CD8-positive, alpha-beta memory T cell (primary cell): Measurements from ENCODE around the gene BCORL1. TPM values are rescaled to one million over a fixed set of nuclear protein-coding genes. Genes with fewer than 3 reads are reported as not detected.
A peak's percentile ranks its signal among the peaks of the same experiment; 100 is the strongest.

Source experiments
- CTCF ChIA-PET: fragments of 350-600 bp; sonication (Branson Sonifier 250); formaldehyde crosslinking; loops from one replicate; lab custom pipeline; 2021; ENCODE audit warnings: antibody characterized with exemption; lab: Charles Lee
- POLR2A ChIA-PET: fragments of 350-600 bp; sonication (Branson Sonifier 250); formaldehyde crosslinking; loops from one replicate; lab custom pipeline; 2021; ENCODE audit warnings: antibody characterized with exemption; lab: Charles Lee
- DNase-seq, 5 donors: peaks; one replicate each; pipeline versions ENCODE4 v3.0.0 to v3.0.0-alpha.2; 2020 to 2022; ENCODE audit warnings: mixed read lengths in 1 of 5
- H3K27ac ChIP-seq: one replicate; pipeline ENCODE4 v1.7.0; 2013; ENCODE audit warnings: low read depth, mild to moderate bottlenecking, low read length, moderate library complexity
- H3K27me3 ChIP-seq: 2 replicates; pipeline ENCODE4 v1.7.0; 2013; ENCODE audit warnings: low read length, mild to moderate bottlenecking; ENCODE audit not compliant: insufficient read depth, poor library complexity, severe bottlenecking
- H3K36me3 ChIP-seq: 2 replicates; pipeline ENCODE4 v1.7.0; 2013; ENCODE audit warnings: mild to moderate bottlenecking, low read length, moderate library complexity; ENCODE audit not compliant: insufficient read depth
- H3K4me1 ChIP-seq: 2 replicates; pipeline ENCODE4 v1.7.0; 2013; ENCODE audit warnings: mild to moderate bottlenecking, low read length, moderate library complexity; ENCODE audit not compliant: insufficient read depth
- H3K4me3 ChIP-seq: 2 replicates; pipeline ENCODE4 v1.7.0; 2013; ENCODE audit warnings: mild to moderate bottlenecking, low read length
- H3K9me3 ChIP-seq: 2 replicates; pipeline ENCODE4 v1.7.0; 2013; ENCODE audit warnings: mild to moderate bottlenecking, low read length
- H3K27ac Mint-ChIP-seq, 8 donors: one replicate each; pipeline ENCODE4 v1.8.0; 2020 to 2021; ENCODE audit warnings: mixed read lengths in 8 of 8, mild to moderate bottlenecking in 6 of 8, inconsistent platforms in 3 of 8, moderate library complexity in 3 of 8
- H3K27me3 Mint-ChIP-seq, 2 donors: one replicate each; pipeline ENCODE4 v1.8.0; 2020 to 2021; ENCODE audit warnings: mixed read lengths in 2 of 2, mild to moderate bottlenecking in 1 of 2, moderate library complexity in 1 of 2
- H3K36me3 Mint-ChIP-seq, 3 donors: one replicate each; pipeline ENCODE4 v1.8.0; 2020 to 2021; ENCODE audit warnings: mixed read lengths in 3 of 3, inconsistent platforms in 1 of 3, mild to moderate bottlenecking in 1 of 3
- H3K4me1 Mint-ChIP-seq, 3 donors: one replicate each; pipeline ENCODE4 v1.8.0; 2020 to 2021; ENCODE audit warnings: mixed read lengths in 3 of 3, inconsistent platforms in 1 of 3, mild to moderate bottlenecking in 1 of 3
- H3K4me3 Mint-ChIP-seq, 7 donors: one replicate each; pipeline ENCODE4 v1.8.0; 2020 to 2021; ENCODE audit warnings: mixed read lengths in 7 of 7, mild to moderate bottlenecking in 6 of 7, moderate library complexity in 4 of 7, inconsistent platforms in 2 of 7
- H3K9me3 Mint-ChIP-seq, 5 donors: one replicate each; pipeline ENCODE4 v1.8.0; 2020 to 2022; ENCODE audit warnings: mixed read lengths in 5 of 5, mild to moderate bottlenecking in 3 of 5, moderate library complexity in 2 of 5, inconsistent platforms in 1 of 5
- polyA plus RNA-seq: library from polyadenylated mRNA; unstranded; fragments of 300-500 nt; fragmentation: Illumina TruSeq; gene quantifications from one replicate; pipeline ENCODE4 v1.2.3, GENCODE V29; 2021
- total RNA-seq, 2 experiments: library from RNA; stranded (reverse); gene quantifications; one replicate each; pipeline ENCODE4 v1.2.3, GENCODE V29; 2021

Gene BCORL1
- total and polyA plus RNA-seq, 3 experiments from 2014 or later, result 2.7 to 12.1 (median 10.7) TPM

- H3K4me1 ChIP-seq, result peaks cover 7% of the 10 kb centered on the region
- H3K9me3 ChIP-seq, result no peaks in the 10 kb centered on the region
- Mint-ChIP-seq H3K9me3 (no peaks in the 10 kb centered on the region), H3K27ac (peak overlapping the region in 1 of 8 donors; percentile 72), H3K4me1 (peaks cover 13 to 14% (median 13%) of the 10 kb centered on the region in 3 donors), H3K4me3 (no peak overlapping the region), H3K36me3 (peaks cover 0 to 58% (median 3%) of the 10 kb centered on the region in 3 donors), H3K27me3 (peaks cover 0 to 6% of the 10 kb centered on the region in 2 donors)
- no peak overlapping the region for H3K27ac ChIP-seq
- H3K4me3 ChIP-seq, result no peak overlapping the region
- ChIA-PET CTCF (interaction anchor here (0.8 to 10.0 kb wide), 19 partner anchors 9 to 350 kb away, joined by 3 to 115 read pairs (median 3); no protein-coding TSS in a partner anchor), POLR2A (interaction anchor here (0.8 kb wide), 1 partner anchor 103 kb away, joined by 4 read pairs; no protein-coding TSS in a partner anchor)
- DNase-seq, result peak; percentile 25 to 65 (median 37)
- peaks cover 9% of the 10 kb centered on the region for H3K36me3 ChIP-seq
- H3K27me3 ChIP-seq, result no peaks in the 10 kb centered on the region
Measured at GRCh38 chrX:130028196-130028595, 45.8 kb downstream of the BCORL1 start.

DNA sequence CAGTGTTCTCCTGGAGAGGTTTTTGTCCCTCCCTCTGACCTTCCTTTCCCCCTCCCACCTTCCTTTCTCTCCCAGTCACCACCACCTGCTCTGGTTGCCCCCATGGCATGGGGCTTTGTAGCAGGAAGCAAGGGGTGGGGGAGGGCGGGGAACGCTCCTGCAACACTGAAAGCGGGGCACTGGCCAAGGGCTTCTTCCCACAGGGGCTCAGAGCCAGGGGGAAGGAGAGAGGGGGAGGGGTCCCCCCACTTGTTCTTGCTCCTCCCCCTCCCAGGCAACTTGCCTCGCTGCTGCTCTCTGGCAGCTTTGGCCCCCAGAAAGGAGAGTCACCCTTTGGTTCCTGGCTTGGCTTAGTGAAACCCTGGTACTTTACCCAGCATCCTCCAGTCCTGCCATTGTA, 48.4 kb downstream of the BCORL1 start:
- H3K36me3 ChIP-seq, result peaks cover 15% of the 10 kb centered on the region
- POLR2A ChIA-PET, result no interaction called here
- H3K27me3 Mint-ChIP-seq, result peaks cover 0 to 5% of the 10 kb centered on the region in 2 donors
- CTCF ChIA-PET, result interaction anchor here (10.0 kb wide), 1 partner anchor 103 kb away, joined by 115 read pairs; no protein-coding TSS in a partner anchor
- no peak overlapping the region for H3K27ac Mint-ChIP-seq
- peaks cover 0 to 65% (median 3%) of the 10 kb centered on the region in 3 donors for H3K36me3 Mint-ChIP-seq
- H3K4me3 Mint-ChIP-seq, result no peak overlapping the region
- H3K27ac ChIP-seq, result no peak overlapping the region
- H3K9me3 Mint-ChIP-seq, result no peaks in the 10 kb centered on the region
- DNase-seq, result no peak
- no peaks in the 10 kb centered on the region for H3K27me3 ChIP-seq
- no peak overlapping the region for H3K4me3 ChIP-seq
- peaks cover 2 to 3% (median 3%) of the 10 kb centered on the region in 3 donors for H3K4me1 Mint-ChIP-seq
- no peaks in the 10 kb centered on the region for H3K4me1 ChIP-seq
- H3K9me3 ChIP-seq, result no peaks in the 10 kb centered on the region

DNA sequence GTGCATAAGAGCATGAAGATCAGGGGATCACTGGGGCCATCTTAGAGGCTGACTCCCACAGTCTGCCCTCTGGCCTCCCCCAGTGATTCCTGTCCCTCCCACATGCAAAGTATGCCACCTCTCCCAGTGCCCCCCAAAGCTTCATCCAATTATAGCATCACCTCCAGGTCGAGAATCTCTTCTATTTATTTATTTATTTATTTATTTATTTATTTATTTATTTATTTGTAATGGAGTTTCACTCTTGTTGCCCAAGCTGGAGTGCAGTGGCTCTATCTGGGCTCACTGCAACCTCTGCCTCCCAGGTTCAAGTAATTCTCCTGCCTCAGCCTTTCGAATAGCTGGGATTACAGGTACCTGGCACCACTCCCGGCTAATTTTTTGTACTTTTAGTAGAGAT, 50.1 kb downstream of the BCORL1 start:
- Mint-ChIP-seq H3K4me1 (peaks cover 2 to 3% (median 3%) of the 10 kb centered on the region in 3 donors), H3K4me3 (no peak overlapping the region), H3K36me3 (peaks cover 0 to 60% (median 3%) of the 10 kb centered on the region in 3 donors), H3K27ac (no peak overlapping the region), H3K9me3 (no peaks in the 10 kb centered on the region), H3K27me3 (peaks cover 0 to 5% of the 10 kb centered on the region in 2 donors)
- Histone ChIP-seq H3K9me3 (no peaks in the 10 kb centered on the region), H3K27ac (no peak overlapping the region), H3K36me3 (peaks cover 11% of the 10 kb centered on the region), H3K4me3 (no peak overlapping the region), H3K4me1 (no peaks in the 10 kb centered on the region), H3K27me3 (no peaks in the 10 kb centered on the region)
- ChIA-PET CTCF (interaction anchor here (2.1 kb wide), 1 partner anchor 107 kb away, joined by 7 read pairs; no protein-coding TSS in a partner anchor), POLR2A (no interaction called here)
- DNase-seq, result no peak

DNA sequence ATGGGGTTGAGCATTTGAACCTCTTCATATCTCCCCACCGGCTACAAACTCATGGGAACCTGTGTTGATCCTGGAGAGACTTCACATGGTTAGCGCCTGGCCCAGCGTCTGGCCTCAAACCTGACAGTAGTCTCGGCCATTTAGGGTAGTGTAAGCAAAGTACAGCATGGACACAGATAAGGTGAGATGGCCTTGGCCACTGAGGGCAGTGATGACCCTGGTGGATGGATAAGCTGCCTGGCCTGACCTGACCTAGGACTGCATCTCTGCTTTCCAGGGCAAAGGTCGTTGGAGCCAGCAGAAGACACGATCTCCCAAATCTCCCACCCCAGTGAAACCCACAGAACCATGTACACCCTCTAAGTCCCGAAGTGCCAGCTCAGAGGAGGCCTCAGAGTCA, 51.7 kb downstream of the BCORL1 start:
- Histone ChIP-seq H3K27me3 (no peaks in the 10 kb centered on the region), H3K27ac (no peak overlapping the region), H3K36me3 (peaks cover 9% of the 10 kb centered on the region), H3K9me3 (no peaks in the 10 kb centered on the region), H3K4me3 (no peak overlapping the region), H3K4me1 (no peaks in the 10 kb centered on the region)
- peaks cover 0 to 7% of the 10 kb centered on the region in 2 donors for H3K27me3 Mint-ChIP-seq
- CTCF ChIA-PET, result interaction anchor here (2.1 kb wide), 1 partner anchor 108 kb away, joined by 7 read pairs; no protein-coding TSS in a partner anchor
- H3K27ac Mint-ChIP-seq, result peak overlapping the region in 1 of 8 donors; percentile 69
- POLR2A ChIA-PET, result no interaction called here
- no peak for DNase-seq
- no peaks in the 10 kb centered on the region for H3K4me1 Mint-ChIP-seq
- H3K36me3 Mint-ChIP-seq, result peaks cover 0 to 61% (median 0%) of the 10 kb centered on the region in 3 donors
- no peak overlapping the region for H3K4me3 Mint-ChIP-seq
- no peaks in the 10 kb centered on the region for H3K9me3 Mint-ChIP-seq

DNA sequence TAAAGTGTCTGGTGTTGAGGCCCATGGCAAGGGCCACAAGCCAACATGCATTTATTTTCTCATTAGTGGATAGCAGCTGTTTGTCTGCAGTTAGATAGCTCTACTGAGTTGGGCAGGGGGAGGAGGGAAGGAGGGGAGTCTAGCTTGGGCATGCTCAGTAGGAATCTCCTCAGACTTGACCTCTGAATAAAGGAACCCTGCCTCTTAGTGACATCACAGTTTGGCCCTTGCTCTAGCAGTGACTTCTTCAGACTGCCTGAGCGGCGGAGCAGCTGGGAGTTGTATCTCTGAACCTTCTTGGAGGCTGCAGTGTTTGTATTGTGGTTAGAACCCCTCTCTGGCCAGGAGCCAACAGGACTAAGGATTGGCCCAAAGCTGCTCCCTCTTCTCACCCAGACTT, 57.4 kb downstream of the BCORL1 start:
- no peaks in the 10 kb centered on the region for H3K4me1 ChIP-seq
- H3K4me3 ChIP-seq, result no peak overlapping the region
- H3K4me3 Mint-ChIP-seq, result no peak overlapping the region
- DNase-seq, result no peak
- no peaks in the 10 kb centered on the region for H3K27me3 ChIP-seq
- ChIA-PET POLR2A (no interaction called here), CTCF (interaction anchor here (0.7 kb wide), 1 partner anchor 114 kb away, joined by 3 read pairs; no protein-coding TSS in a partner anchor)
- H3K4me1 Mint-ChIP-seq, result no peaks in the 10 kb centered on the region
- H3K36me3 ChIP-seq, result peaks cover 7% of the 10 kb centered on the region
- no peak overlapping the region for H3K27ac Mint-ChIP-seq
- H3K27ac ChIP-seq, result no peak overlapping the region
- no peaks in the 10 kb centered on the region for H3K9me3 ChIP-seq
- H3K36me3 Mint-ChIP-seq, result peaks cover 0 to 60% (median 0%) of the 10 kb centered on the region in 3 donors
- peaks cover 0 to 3% of the 10 kb centered on the region in 2 donors for H3K27me3 Mint-ChIP-seq
- no peaks in the 10 kb centered on the region for H3K9me3 Mint-ChIP-seq

DNA sequence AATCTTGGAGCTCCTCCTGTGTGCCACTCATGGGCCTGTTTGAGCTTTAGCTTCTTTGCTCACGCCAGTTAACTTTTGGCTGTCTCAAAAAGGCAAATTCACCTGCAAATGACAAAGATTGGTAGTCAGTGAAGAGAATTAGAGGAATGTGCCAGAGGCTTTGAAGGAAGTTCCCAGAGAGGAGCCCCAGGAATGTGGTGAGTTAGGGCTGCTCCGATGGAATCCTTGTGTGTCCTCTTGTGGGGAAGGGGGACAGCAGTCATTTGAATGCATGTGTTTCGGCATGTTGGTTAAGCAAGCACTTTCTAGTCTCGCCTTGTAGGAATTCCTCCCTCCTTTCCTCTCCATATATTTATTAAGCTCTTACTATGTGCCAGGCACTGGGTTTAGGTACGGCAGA, 65.0 kb downstream of the BCORL1 start:
- H3K36me3 Mint-ChIP-seq, result peaks cover 4 to 50% (median 10%) of the 10 kb centered on the region in 3 donors
- no peak overlapping the region for H3K27ac Mint-ChIP-seq
- ChIA-PET CTCF (interaction anchor here (1.0 kb wide), 1 partner anchor 13 kb away, joined by 5 read pairs; no protein-coding TSS in a partner anchor), POLR2A (no interaction called here)
- DNase-seq, result no peak
- no peaks in the 10 kb centered on the region for H3K9me3 Mint-ChIP-seq
- Histone ChIP-seq H3K4me1 (no peaks in the 10 kb centered on the region), H3K4me3 (no peak overlapping the region), H3K9me3 (no peaks in the 10 kb centered on the region), H3K27ac (no peak overlapping the region), H3K27me3 (no peaks in the 10 kb centered on the region), H3K36me3 (peaks cover 17% of the 10 kb centered on the region)
- H3K4me3 Mint-ChIP-seq, result no peak overlapping the region
- H3K4me1 Mint-ChIP-seq, result no peaks in the 10 kb centered on the region
- H3K27me3 Mint-ChIP-seq, result no peaks in the 10 kb centered on the region

- H3K27ac Mint-ChIP-seq, result no peak overlapping the region
- Histone ChIP-seq H3K4me1 (no peaks in the 10 kb centered on the region), H3K27ac (no peak overlapping the region), H3K9me3 (no peaks in the 10 kb centered on the region), H3K4me3 (no peak overlapping the region), H3K36me3 (peaks cover 18% of the 10 kb centered on the region), H3K27me3 (no peaks in the 10 kb centered on the region)
- H3K36me3 Mint-ChIP-seq, result peaks cover 4 to 56% (median 10%) of the 10 kb centered on the region in 3 donors
- H3K9me3 Mint-ChIP-seq, result no peaks in the 10 kb centered on the region
- POLR2A ChIA-PET, result interaction anchor here (0.7 kb wide), 1 partner anchor 314 kb away, joined by 3 read pairs; no protein-coding TSS in a partner anchor
- H3K4me1 Mint-ChIP-seq, result no peaks in the 10 kb centered on the region
- CTCF ChIA-PET, result interaction anchor here (0.7 kb wide), 1 partner anchor 12 kb away, joined by 3 read pairs; no protein-coding TSS in a partner anchor
- H3K4me3 Mint-ChIP-seq, result no peak overlapping the region
- no peak for DNase-seq
- no peaks in the 10 kb centered on the region for H3K27me3 Mint-ChIP-seq
Measured at GRCh38 chrX:130048686-130049222, 66.3 kb downstream of the BCORL1 start.

- Mint-ChIP-seq H3K4me3 (no peak overlapping the region), H3K36me3 (peaks cover 4 to 61% (median 10%) of the 10 kb centered on the region in 3 donors), H3K9me3 (no peaks in the 10 kb centered on the region), H3K27ac (no peak overlapping the region), H3K4me1 (no peaks in the 10 kb centered on the region), H3K27me3 (peaks cover 0 to 2% of the 10 kb centered on the region in 2 donors)
- ChIA-PET CTCF (no interaction called here), POLR2A (no interaction called here)
- DNase-seq, result no peak
- Histone ChIP-seq H3K4me3 (no peak overlapping the region), H3K9me3 (no peaks in the 10 kb centered on the region), H3K4me1 (no peaks in the 10 kb centered on the region), H3K27ac (no peak overlapping the region), H3K27me3 (no peaks in the 10 kb centered on the region), H3K36me3 (peaks cover 18% of the 10 kb centered on the region)
Measured at GRCh38 chrX:130049821-130050220, 67.4 kb downstream of the BCORL1 start.
